Mesothelial cell of epicardium (in vitro differentiated cells): Measurements from ENCODE around the gene DCST2. TPM values are rescaled to one million over a fixed set of nuclear protein-coding genes. Genes with fewer than 3 reads are reported as not detected.

Experiments used
- DNase-seq, 2 experiments: peaks; one replicate each; pipeline ENCODE4 v3.0.0; 2021; ENCODE audit warnings: low spot score in 2 of 2; ENCODE audit not compliant: unreplicated experiment in 2 of 2
- H3K27ac Mint-ChIP-seq: 2 replicates; pipeline ENCODE4 v1.8.0; 2021; ENCODE audit warnings: mixed read lengths
- H3K27me3 Mint-ChIP-seq: 2 replicates; pipeline ENCODE4 v1.8.0; 2021; ENCODE audit warnings: low read depth, mixed read lengths
- H3K36me3 Mint-ChIP-seq: 2 replicates; pipeline ENCODE4 v1.8.0; 2021; ENCODE audit warnings: mixed read lengths
- H3K4me1 Mint-ChIP-seq: 2 replicates; pipeline ENCODE4 v1.8.0; 2021; ENCODE audit warnings: mixed read lengths
- H3K4me3 Mint-ChIP-seq: 2 replicates; pipeline ENCODE4 v1.8.0; 2021; ENCODE audit warnings: mild to moderate bottlenecking, moderate library complexity, mixed read lengths
- H3K9me3 Mint-ChIP-seq: 2 replicates; pipeline ENCODE4 v1.8.0; 2021; ENCODE audit warnings: mixed read lengths
- total RNA-seq: library from RNA; stranded (reverse); gene quantifications from 3 replicates; pipeline ENCODE4 v1.2.1, GENCODE V29; 2021
- TF ChIP-seq, protein P1 (sequence below): fragments of 200-600 bp; sonication (generic); IDR thresholded peaks from one replicate; pipeline ENCODE4 v1.5.0; 2021; ENCODE audit warnings: antibody characterized with exemption; ENCODE audit not compliant: unreplicated experiment

DCST2 gene
- total RNA-seq, 1 donor from 2014 or later: 1.8 TPM

DNA sequence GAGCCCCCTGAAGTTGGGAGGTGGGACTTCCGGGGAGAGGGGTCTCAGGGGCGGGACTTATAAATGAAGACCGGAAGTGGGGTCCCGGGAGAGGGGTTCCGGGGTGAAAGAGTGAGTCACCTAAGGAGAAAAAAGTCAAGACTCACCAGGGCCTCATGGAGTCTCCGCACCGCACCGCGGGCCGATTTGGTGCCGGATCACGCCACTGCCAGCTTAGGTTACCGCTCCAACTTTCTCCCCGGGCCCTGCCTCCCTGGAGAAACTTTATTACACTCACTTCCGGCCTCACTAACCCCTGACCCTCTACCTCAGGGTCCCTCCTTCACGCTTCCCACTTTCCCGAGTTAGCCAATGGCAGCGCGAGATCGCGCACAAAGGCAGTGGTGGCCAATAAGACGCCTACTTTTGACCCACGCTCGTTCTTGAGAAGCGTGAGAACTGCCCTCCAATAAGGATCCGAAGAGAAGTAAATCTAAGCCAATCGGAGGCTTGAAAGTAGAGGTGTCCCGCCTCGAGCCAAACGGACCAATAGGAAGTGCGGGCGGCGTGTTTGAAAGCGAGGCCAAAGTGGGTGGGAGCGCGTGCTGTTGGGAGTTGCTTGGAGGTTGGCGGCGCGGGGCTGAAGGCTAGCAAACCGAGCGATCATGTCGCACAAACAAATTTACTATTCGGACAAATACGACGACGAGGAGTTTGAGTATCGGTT, 59.3 kb downstream of the DCST2 start, which contains the start of gene CKS1B:
CKS1B (plus strand) TSS at position 580 of the 706 bp plus-strand sequence; CDS start at position 645, 65 bp downstream.
- peaks cover 5% of the 10 kb centered on the region for H3K36me3 Mint-ChIP-seq

DNA sequence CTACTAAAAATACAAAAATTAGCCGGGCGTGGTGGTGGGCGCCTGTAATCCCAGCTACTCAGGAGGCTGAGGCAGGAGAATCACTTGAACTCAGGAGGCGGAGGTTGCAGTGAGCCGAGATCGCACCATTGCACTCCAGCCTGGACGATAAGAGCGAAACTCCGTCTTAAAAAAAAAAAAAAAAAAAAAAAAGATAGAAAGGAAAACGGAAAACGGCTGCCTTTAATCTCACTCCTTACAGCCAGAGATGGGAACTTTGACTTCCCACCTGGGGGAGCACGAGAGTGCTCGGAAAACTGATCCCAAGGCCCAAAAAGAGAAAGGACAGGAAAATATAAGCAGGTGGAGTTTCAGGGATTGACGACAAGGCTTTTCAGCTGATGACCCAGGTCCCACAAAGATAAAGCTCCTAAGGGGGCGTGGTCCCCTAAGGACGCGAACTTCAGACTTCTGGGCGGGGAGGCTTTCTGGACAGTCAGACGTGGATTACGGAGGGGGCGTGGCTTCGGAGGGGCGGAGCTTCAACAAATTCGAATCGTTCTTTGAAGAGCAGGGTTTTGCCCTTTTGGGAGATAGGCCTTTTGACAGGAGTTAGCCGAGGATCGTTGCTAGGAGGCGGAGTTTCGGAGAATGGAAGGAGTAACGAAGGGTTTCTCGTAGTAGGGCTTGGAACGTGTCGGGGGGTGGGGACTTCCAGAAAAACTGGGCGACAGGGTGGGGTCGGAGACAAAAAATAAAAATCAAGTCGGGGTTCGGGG, 60.1 kb downstream of the DCST2 start:
- peak; percentile 84 to 94 for DNase-seq
- Mint-ChIP-seq H3K9me3 (no peaks in the 10 kb centered on the region), H3K4me3 (no peak overlapping the region), H3K4me1 (peaks cover 42% of the 10 kb centered on the region), H3K27ac (no peak overlapping the region), H3K36me3 (peaks cover 2% of the 10 kb centered on the region), H3K27me3 (no peaks in the 10 kb centered on the region)
- TF ChIP-seq, protein P1, sequence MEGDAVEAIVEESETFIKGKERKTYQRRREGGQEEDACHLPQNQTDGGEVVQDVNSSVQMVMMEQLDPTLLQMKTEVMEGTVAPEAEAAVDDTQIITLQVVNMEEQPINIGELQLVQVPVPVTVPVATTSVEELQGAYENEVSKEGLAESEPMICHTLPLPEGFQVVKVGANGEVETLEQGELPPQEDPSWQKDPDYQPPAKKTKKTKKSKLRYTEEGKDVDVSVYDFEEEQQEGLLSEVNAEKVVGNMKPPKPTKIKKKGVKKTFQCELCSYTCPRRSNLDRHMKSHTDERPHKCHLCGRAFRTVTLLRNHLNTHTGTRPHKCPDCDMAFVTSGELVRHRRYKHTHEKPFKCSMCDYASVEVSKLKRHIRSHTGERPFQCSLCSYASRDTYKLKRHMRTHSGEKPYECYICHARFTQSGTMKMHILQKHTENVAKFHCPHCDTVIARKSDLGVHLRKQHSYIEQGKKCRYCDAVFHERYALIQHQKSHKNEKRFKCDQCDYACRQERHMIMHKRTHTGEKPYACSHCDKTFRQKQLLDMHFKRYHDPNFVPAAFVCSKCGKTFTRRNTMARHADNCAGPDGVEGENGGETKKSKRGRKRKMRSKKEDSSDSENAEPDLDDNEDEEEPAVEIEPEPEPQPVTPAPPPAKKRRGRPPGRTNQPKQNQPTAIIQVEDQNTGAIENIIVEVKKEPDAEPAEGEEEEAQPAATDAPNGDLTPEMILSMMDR: no peak

More for the DNA sequence above, 59.3 kb downstream of the DCST2 start, which contains the start of gene CKS1B:
- Mint-ChIP-seq H3K9me3 (no peaks in the 10 kb centered on the region), H3K27ac (no peak within 1 kb of the TSS), H3K4me1 (peaks cover 37% of the 10 kb centered on the region), H3K4me3 (no peak within 1 kb of the TSS), H3K27me3 (no peaks in the 10 kb centered on the region)
- TF ChIP-seq, protein P1: no peak
- DNase-seq: peak; percentile 92 to 96

DNA sequence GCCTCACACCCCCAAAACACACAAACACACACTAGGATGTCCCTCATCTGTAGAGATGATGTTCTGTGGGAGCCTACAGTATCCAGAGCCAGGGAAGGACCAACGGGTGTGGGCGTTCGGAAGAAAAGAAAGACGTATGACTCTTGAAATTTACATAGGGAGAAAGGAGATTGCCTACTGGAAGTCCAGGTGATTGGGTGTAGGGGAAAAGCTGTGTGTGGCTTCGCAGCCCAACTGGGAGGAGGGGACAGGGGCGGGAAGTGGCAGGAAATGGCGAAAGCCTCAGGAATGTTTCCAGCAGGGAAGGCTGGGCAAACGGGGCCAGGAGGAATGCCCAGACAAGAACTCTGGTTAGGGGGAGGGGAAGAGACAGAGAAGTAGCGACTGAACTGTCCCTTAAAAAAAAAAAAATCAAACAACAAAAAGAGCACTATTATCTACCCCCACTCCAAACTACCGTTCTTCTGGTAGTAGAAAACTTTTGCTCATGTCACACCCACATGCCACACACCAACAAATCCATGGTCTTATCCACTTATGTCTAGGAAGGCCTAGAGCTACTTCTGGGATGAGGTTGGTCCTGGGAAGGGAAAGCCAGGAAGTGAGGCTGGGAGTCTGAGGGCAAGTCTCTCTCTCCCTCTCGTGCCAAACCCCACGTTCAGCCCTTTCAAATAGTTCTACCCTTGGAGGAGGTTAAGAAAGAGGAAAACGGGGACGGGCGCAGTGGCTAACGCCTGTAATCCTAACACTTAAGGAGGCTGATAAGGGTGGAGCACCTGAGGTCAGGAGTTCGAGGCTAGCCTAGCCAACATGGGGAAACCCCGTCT, 60.9 kb downstream of the DCST2 start:
- peaks cover 5% of the 10 kb centered on the region for H3K36me3 Mint-ChIP-seq
- H3K27ac Mint-ChIP-seq: no peak overlapping the region
- H3K27me3 Mint-ChIP-seq: no peaks in the 10 kb centered on the region
- TF ChIP-seq, protein P1: no peak
- peak in 1 of 2 experiments; percentile 61 for DNase-seq
- H3K4me1 Mint-ChIP-seq: peaks cover 43% of the 10 kb centered on the region
- H3K4me3 Mint-ChIP-seq: no peak overlapping the region
- no peaks in the 10 kb centered on the region for H3K9me3 Mint-ChIP-seq

DNA sequence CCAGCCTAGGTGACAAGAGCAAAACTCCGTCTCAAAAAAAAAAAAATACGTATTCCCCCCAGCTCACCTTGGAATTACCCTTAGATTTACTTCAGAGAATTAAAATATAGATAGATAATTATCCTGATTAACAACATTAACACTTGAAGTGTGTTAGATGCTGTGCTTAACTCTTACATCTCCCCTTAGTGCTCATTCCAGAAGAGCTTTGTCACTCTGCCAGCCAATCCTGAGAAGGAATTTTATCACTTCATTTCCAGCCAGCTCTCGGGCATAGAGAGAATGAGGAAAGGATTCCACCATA, 61.4 kb downstream of the DCST2 start:
- Mint-ChIP-seq H3K27ac (no peak overlapping the region), H3K4me3 (no peak overlapping the region), H3K4me1 (peaks cover 40% of the 10 kb centered on the region), H3K27me3 (no peaks in the 10 kb centered on the region), H3K36me3 (peaks cover 5% of the 10 kb centered on the region), H3K9me3 (no peaks in the 10 kb centered on the region)
- TF ChIP-seq, protein P1: no peak
- DNase-seq: no peak

DNA sequence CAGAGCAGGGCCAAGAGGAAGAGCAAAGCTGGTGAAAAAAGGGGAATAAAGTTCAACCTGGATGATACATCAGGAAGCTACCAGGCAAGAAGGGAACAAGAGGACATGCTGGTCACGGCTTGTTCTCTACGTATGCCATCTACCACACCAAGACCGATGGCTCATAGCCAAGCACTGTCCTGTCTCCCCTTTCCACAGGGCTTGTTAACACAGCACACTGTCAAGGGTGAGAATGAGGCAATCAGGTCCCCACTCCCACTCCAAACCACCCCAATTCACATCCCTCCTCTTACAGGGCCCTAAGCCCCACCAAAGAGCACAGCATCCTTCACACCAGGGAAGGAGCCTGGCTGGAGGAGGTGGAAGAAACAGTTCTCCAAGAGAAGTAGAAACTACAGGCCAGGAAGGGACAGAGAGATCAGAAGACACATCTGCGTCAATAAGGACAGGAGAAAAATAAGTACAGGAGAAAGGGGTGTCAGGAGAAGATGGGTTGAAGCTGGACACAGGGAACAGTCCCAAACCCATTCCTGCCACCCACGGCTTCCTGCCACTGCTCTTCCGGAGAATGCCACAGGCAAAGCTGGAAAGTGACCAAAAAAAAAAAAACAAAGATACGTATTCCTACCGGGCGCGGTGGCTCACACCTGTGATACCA, 62.1 kb downstream of the DCST2 start:
- DNase-seq: no peak
- peak overlapping the region; percentile 59 for H3K4me3 Mint-ChIP-seq
- H3K27me3 Mint-ChIP-seq: no peaks in the 10 kb centered on the region
- H3K9me3 Mint-ChIP-seq: no peaks in the 10 kb centered on the region
- H3K4me1 Mint-ChIP-seq: peaks cover 40% of the 10 kb centered on the region
- TF ChIP-seq, protein P1: no peak
- H3K36me3 Mint-ChIP-seq: peaks cover 5% of the 10 kb centered on the region
- H3K27ac Mint-ChIP-seq: no peak overlapping the region
